Liver (tissue), 3 donors: ENCODE results near the gene FAM13C.

Source experiments
- EGR1 ChIP-seq, 2 donors: IDR thresholded peaks; 2 replicates each; pipeline ENCODE4 v1.6.1; 2016 to 2018; ENCODE audit warnings: antibody characterized with exemption in 2 of 2, low read depth in 2 of 2
- GABPA ChIP-seq, 2 donors: IDR thresholded peaks in 1 of 2; conservative IDR thresholded peaks in 1 of 2; 2 replicates each; pipeline ENCODE4 v1.6.1; 2016; ENCODE audit warnings: antibody characterized with exemption in 2 of 2, mild to moderate bottlenecking in 1 of 2, moderate library complexity in 1 of 2
- HNF4A ChIP-seq, 2 donors: conservative IDR thresholded peaks; 2 replicates each; pipeline ENCODE4 v1.6.1; 2016; ENCODE audit warnings: antibody characterized with exemption in 2 of 2, mild to moderate bottlenecking in 2 of 2
- HNF4G ChIP-seq: IDR thresholded peaks from 2 replicates; pipeline ENCODE4 v1.6.1; 2016; ENCODE audit warnings: antibody characterized with exemption
- JUND ChIP-seq, 2 donors: IDR thresholded peaks; 2 replicates each; pipeline ENCODE4 v1.6.1; 2016; ENCODE audit warnings: antibody characterized with exemption in 2 of 2
- RXRA ChIP-seq, 2 donors: IDR thresholded peaks; 2 replicates each; pipeline ENCODE4 v1.6.1; 2017 to 2018; ENCODE audit warnings: antibody characterized with exemption in 2 of 2, mild to moderate bottlenecking in 1 of 2
- SP1 ChIP-seq: IDR thresholded peaks from 2 replicates; pipeline ENCODE4 v1.6.1; 2018; ENCODE audit warnings: antibody characterized with exemption, mild to moderate bottlenecking
- TAF1 ChIP-seq: conservative IDR thresholded peaks from 2 replicates; pipeline ENCODE4 v1.6.1; 2016; ENCODE audit warnings: antibody characterized with exemption, mild to moderate bottlenecking
- TF ChIP-seq, protein P1 (sequence below): IDR thresholded peaks from 2 replicates; pipeline ENCODE4 v1.6.1; 2016; ENCODE audit warnings: antibody characterized with exemption
- TF ChIP-seq, protein P2 (sequence below): fragments of 150-350 bp; IDR thresholded peaks from 2 replicates; pipeline ENCODE4 v1.5.1; 2017; ENCODE audit warnings: improper control_type of control experiment, low read depth, low read length; ENCODE audit not compliant: missing input control
- TF ChIP-seq, protein P3 (sequence below): IDR thresholded peaks from 2 replicates; pipeline ENCODE4 v1.6.1; 2016; ENCODE audit warnings: antibody characterized with exemption
- TF ChIP-seq, protein P4 (sequence below): IDR thresholded peaks from 2 replicates; pipeline ENCODE4 v1.6.1; 2016; ENCODE audit warnings: antibody characterized with exemption, mild to moderate bottlenecking
- donor health status: healthy.
- donor health status: healthy.

DNA sequence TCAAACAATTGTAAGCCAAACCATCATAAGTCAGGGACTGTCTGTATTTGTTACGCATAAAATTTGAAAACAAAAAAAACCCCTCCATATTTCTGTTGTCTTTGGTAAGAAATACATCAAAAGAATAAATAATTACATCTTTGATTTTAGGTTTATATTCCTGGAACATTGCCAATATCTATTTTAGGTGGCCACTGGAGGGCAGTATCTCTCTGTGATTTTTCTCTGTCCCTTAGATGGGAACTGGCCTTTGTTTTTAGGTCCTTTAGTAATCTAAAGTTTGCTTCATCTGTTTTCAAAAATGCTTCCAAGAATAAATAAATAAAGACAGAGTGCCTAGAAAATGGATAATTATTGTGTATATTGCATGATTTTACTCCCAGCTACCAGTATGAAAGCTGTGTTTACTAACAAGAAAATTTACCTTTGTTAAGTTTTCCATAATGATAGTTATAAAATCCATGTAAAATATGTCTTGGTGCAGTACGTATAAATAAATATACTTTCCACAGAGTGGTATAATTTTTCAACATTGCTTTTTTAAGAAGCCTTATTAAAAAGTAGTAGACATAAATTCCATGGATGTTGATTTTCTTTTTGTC, 121.7 kb downstream of the FAM13C start:
- TF ChIP-seq, protein P1, sequence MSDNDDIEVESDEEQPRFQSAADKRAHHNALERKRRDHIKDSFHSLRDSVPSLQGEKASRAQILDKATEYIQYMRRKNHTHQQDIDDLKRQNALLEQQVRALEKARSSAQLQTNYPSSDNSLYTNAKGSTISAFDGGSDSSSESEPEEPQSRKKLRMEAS: no peak
- TF ChIP-seq SP1 (no peak), HNF4A (conservative IDR thresholded peaks at IDR 0.05) (no peak), EGR1 (IDR thresholded peaks at IDR 0.05; ENCODE audit: low read depth in 2 of 2) (no peak), JUND (IDR thresholded peaks at IDR 0.05) (no peak), GABPA (IDR thresholded peaks at IDR 0.05 in 1 of 2, conservative IDR thresholded peaks at IDR 0.05 in 1 of 2) (no peak), TAF1 (no peak), RXRA (IDR thresholded peaks at IDR 0.05) (no peak), HNF4G (no peak)
- TF ChIP-seq, protein P2, sequence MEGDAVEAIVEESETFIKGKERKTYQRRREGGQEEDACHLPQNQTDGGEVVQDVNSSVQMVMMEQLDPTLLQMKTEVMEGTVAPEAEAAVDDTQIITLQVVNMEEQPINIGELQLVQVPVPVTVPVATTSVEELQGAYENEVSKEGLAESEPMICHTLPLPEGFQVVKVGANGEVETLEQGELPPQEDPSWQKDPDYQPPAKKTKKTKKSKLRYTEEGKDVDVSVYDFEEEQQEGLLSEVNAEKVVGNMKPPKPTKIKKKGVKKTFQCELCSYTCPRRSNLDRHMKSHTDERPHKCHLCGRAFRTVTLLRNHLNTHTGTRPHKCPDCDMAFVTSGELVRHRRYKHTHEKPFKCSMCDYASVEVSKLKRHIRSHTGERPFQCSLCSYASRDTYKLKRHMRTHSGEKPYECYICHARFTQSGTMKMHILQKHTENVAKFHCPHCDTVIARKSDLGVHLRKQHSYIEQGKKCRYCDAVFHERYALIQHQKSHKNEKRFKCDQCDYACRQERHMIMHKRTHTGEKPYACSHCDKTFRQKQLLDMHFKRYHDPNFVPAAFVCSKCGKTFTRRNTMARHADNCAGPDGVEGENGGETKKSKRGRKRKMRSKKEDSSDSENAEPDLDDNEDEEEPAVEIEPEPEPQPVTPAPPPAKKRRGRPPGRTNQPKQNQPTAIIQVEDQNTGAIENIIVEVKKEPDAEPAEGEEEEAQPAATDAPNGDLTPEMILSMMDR: peak; percentile 65
- TF ChIP-seq, protein P3, sequence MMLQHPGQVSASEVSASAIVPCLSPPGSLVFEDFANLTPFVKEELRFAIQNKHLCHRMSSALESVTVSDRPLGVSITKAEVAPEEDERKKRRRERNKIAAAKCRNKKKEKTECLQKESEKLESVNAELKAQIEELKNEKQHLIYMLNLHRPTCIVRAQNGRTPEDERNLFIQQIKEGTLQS: no peak
- TF ChIP-seq, protein P4, sequence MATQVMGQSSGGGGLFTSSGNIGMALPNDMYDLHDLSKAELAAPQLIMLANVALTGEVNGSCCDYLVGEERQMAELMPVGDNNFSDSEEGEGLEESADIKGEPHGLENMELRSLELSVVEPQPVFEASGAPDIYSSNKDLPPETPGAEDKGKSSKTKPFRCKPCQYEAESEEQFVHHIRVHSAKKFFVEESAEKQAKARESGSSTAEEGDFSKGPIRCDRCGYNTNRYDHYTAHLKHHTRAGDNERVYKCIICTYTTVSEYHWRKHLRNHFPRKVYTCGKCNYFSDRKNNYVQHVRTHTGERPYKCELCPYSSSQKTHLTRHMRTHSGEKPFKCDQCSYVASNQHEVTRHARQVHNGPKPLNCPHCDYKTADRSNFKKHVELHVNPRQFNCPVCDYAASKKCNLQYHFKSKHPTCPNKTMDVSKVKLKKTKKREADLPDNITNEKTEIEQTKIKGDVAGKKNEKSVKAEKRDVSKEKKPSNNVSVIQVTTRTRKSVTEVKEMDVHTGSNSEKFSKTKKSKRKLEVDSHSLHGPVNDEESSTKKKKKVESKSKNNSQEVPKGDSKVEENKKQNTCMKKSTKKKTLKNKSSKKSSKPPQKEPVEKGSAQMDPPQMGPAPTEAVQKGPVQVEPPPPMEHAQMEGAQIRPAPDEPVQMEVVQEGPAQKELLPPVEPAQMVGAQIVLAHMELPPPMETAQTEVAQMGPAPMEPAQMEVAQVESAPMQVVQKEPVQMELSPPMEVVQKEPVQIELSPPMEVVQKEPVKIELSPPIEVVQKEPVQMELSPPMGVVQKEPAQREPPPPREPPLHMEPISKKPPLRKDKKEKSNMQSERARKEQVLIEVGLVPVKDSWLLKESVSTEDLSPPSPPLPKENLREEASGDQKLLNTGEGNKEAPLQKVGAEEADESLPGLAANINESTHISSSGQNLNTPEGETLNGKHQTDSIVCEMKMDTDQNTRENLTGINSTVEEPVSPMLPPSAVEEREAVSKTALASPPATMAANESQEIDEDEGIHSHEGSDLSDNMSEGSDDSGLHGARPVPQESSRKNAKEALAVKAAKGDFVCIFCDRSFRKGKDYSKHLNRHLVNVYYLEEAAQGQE: no peak
